Measurements from ENCODE around the gene KDM5B. TPM values are rescaled to one million over a fixed set of nuclear protein-coding genes. Genes with fewer than 3 reads are reported as not detected.

KDM5B gene
- total RNA-seq, 1 donor, result 138 TPM

DNA sequence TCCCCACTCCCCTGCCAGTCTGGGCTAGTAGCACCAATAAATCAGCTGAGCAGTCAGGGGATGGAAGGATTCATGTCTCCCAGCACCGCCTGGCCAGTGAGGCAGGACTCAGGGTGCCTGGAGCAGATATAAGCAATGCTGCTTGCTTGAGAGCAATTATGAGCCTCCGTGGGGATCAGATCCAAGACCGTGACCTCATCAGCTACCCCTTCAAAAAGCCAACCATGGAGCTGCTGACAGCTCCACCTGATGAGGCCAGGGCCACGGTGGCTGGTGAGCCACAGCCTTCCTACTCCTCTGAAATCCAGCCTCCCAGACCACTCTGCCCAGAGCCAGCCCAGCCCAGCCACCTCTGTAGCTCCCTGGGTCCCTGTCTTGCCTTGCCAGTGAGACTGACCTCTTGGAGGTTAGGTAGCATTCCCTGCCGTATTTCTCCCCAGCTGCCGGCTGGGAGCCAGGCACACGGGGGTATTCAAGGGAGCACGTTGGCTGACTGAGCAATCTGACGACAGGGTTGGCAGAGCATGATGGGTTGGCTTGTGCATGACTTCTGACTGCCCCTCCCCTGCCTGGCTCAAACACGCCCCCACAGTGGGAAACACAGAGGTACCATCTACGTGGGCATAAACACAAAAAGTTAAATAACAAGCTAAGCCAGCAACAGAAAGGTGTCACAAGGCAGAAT, 126.3 kb downstream of the KDM5B start:
- TF ChIP-seq, protein P1, sequence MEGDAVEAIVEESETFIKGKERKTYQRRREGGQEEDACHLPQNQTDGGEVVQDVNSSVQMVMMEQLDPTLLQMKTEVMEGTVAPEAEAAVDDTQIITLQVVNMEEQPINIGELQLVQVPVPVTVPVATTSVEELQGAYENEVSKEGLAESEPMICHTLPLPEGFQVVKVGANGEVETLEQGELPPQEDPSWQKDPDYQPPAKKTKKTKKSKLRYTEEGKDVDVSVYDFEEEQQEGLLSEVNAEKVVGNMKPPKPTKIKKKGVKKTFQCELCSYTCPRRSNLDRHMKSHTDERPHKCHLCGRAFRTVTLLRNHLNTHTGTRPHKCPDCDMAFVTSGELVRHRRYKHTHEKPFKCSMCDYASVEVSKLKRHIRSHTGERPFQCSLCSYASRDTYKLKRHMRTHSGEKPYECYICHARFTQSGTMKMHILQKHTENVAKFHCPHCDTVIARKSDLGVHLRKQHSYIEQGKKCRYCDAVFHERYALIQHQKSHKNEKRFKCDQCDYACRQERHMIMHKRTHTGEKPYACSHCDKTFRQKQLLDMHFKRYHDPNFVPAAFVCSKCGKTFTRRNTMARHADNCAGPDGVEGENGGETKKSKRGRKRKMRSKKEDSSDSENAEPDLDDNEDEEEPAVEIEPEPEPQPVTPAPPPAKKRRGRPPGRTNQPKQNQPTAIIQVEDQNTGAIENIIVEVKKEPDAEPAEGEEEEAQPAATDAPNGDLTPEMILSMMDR (IDR thresholded peaks at IDR 0.05; ENCODE audit: insufficient read depth, low read depth, low read length), result no peak
- no peak overlapping the region for H3K4me3 ChIP-seq (ENCODE audit: low read depth, low read length)
- DNase-seq (ENCODE audit: low read depth), result no peak

DNA sequence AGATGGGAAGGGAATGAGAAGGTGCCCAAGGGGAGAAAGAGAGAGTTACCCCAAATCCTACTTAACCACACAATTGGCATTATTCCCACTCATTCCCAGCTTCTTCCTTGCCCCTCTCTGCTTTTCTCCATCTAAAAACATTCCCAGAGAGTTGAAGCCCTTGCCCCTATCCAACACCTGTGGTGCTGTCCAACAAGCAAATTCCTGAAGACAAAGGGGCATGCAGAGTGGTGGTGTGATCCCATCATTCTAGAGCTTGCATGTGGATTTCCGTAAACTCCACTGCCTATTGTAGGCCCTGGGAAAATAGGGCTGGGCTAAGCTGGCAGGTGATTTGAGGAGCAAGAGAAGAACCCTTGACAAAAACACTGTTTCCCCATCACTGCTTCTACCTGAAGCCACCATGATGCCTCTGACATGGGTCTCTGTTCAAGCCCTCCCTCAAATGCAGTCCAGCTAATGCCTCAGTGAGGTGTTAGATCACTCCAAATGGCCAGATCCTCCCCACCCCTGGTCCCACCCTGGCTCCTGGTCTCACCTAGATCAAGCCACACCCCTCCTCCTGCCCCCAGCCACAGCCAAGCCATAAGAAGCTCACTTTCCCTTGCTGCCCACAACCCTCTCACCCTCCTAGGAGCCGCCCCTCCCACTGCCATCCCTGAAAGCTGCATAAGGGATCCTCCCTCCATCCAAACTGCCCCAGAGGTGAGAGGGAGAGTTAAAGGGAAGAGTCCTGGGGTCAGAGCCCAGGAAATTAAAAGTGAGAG, 127.5 kb downstream of the KDM5B start:
- DNase-seq (ENCODE audit: low read depth), result no peak
- no peak overlapping the region for H3K4me3 ChIP-seq (ENCODE audit: low read depth, low read length)
- TF ChIP-seq, protein P1 (IDR thresholded peaks at IDR 0.05; ENCODE audit: insufficient read depth, low read depth, low read length), result no peak

DNA sequence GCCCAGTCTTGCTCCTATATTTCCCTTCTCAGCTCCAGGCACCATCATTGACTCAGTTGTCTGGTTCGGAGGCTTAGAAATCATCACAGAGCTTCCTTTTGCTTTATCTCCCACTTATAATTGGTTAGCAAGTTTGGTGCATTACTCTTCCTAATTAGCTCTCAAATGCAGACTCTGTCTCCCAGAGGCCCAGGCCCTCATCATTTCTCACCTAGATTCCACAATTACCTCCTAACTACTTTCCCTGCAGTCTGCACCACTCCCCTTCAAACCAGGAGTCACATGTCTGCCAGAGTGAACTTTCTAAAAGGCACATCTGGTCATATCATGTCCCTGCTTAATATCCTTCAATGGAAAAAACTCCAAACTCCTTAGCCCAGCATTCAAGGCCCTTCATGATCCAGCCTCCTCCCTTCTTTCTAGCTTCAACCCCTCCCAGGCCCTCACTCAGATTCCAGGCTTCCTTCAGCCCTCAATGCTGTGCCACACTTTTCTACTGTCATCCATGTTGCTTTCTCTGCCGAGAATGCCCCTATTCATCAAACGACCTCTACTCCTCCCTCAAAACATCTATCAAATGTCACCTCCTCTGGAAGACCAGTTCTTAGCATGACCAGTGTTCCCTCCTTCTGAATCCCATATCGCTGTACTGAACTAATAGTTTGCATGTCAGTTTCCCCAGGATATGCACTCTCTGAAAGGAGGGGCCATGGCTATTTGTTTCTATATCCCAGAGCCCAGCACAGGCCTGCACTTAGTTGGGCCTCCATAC, 128.6 kb downstream of the KDM5B start:
- TF ChIP-seq, protein P1 (IDR thresholded peaks at IDR 0.05; ENCODE audit: insufficient read depth, low read depth, low read length), result no peak

DNA sequence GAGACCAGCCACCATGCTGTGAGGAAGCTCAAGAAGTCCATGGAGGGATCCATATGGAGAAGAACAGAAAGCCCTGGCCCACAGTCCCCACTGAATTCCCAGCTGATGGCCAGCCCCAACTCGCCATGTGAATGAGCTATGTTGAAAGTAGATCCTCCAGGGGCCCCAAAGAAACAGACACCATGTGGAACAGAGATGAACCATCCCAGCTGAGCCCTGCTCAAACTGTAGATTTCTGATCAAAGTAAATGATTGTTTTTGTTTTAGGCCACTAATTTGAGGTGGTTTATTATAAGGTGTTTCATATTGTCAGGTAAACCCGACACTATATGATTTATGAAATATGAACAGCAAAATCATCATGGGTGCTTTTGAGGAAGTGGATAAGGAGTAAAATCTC, 130.8 kb downstream of the KDM5B start:
- DNase-seq (ENCODE audit: low read depth), result no peak
- no peak overlapping the region for H3K4me3 ChIP-seq (ENCODE audit: low read depth, low read length)
- TF ChIP-seq, protein P1 (IDR thresholded peaks at IDR 0.05; ENCODE audit: insufficient read depth, low read depth, low read length), result no peak

More for the DNA sequence above, 128.6 kb downstream of the KDM5B start:
- no peak overlapping the region for H3K4me3 ChIP-seq (ENCODE audit: low read depth, low read length)
- DNase-seq (ENCODE audit: low read depth), result no peak

Small RNAs within 50 kb of the gene (small RNA-seq; reads per million reads assigned to genes)
- gene AC098934.3, result not detected

Other genes starting within 250 kb of the KDM5B start
- under 0.01 TPM in 1 of 2 replicates, not detected in the other for gene SYT2, start 98.0 kb downstream of the KDM5B start, total RNA-seq
- gene PCAT6, start 2.5 kb upstream of the KDM5B start, total RNA-seq, result 0.64 TPM in 1 of 2 replicates, not detected in the other
- gene RABIF, start 80.7 kb upstream of the KDM5B start, total RNA-seq, result 5.5 and 6.9 TPM in 2 replicates
- 23.8 and 35.4 TPM in 2 replicates for gene KLHL12, start 118.8 kb upstream of the KDM5B start, total RNA-seq
- gene ADIPOR1, start 149.9 kb upstream of the KDM5B start, total RNA-seq, result 66.7 and 118 TPM in 2 replicates
- gene CYB5R1, start 158.8 kb upstream of the KDM5B start, total RNA-seq, result 35.8 and 47.5 TPM in 2 replicates
- gene TMEM183A, start 199.0 kb upstream of the KDM5B start, total RNA-seq, result 102 and 139 TPM in 2 replicates
- 1.6 and 4.3 TPM in 2 replicates for gene PPFIA4, start 218.1 kb upstream of the KDM5B start, total RNA-seq